Sigmoid colon (tissue), 7 donors: Measurements from ENCODE around the gene CACNA1C. TPM values are rescaled to one million over a fixed set of nuclear protein-coding genes. Genes with fewer than 3 reads are reported as not detected.

ENCODE experiments used
- DNase-seq: peaks from one replicate; pipeline ENCODE4 v3.0.0-alpha.2; 2019
- H3K27ac ChIP-seq, 4 donors: fragments of 200-600 bp; sonication (generic); one replicate each; pipeline ENCODE4 v1.5.1; 2016 to 2019; ENCODE audit warnings: mild to moderate bottlenecking in 1 of 4
- H3K27me3 ChIP-seq, 3 donors: fragments of 200-600 bp; sonication (generic); one replicate each; pipeline ENCODE4 v1.5.1; 2019; ENCODE audit warnings: mild to moderate bottlenecking in 1 of 3
- H3K36me3 ChIP-seq, 4 donors: fragments of 200-600 bp; sonication (generic); one replicate each; pipeline ENCODE4 v1.5.1; 2016 to 2019
- H3K4me1 ChIP-seq, 4 donors: fragments of 200-600 bp; sonication (generic); one replicate each; pipeline ENCODE4 v1.5.1; 2017 to 2019
- H3K4me3 ChIP-seq, 4 donors: fragments of 200-600 bp; sonication (generic); one replicate each; pipeline ENCODE4 v1.5.1; 2017 to 2019; ENCODE audit warnings: mild to moderate bottlenecking in 2 of 4, moderate library complexity in 1 of 4
- H3K9me3 ChIP-seq, 4 donors: fragments of 200-600 bp in 3 of 4; sonication (generic) in 3 of 4; one replicate each; pipeline versions ENCODE4 v1.5.1 to v1.6.1; 2013 to 2019
- EP300 ChIP-seq, 4 donors: sonication (generic); formaldehyde crosslinking; IDR thresholded peaks; one replicate each; pipeline ENCODE4 v1.6.1; 2017; ENCODE audit warnings: antibody characterized with exemption in 4 of 4
- POLR2A ChIP-seq, 2 donors: fragments of 450-650 bp; IDR thresholded peaks; one replicate each; pipeline ENCODE4 v1.6.1; 2016; ENCODE audit warnings: antibody characterized with exemption in 2 of 2, mild to moderate bottlenecking in 2 of 2, moderate library complexity in 2 of 2
- POLR2AphosphoS5 ChIP-seq, 4 donors: sonication (generic); formaldehyde crosslinking; IDR thresholded peaks; one replicate each; pipeline ENCODE4 v1.6.1; 2017; ENCODE audit warnings: antibody characterized with exemption in 4 of 4
- WGBS, 2 donors: extraction: QIAGEN DNeasy Blood & Tissue Kit; methylation state at CpG; one replicate each; pipeline ENCODE4 v1.1.7; 2013; 5-methylcytosine and 5-hydroxymethylcytosine counted together
- intact Hi-C: fragments of 100-400 bp; cut with DNase I; formaldehyde crosslinking; loops from one replicate; pipeline ENCODE4 v1.15.1; 2023
- polyA plus RNA-seq, 3 donors: library from polyadenylated mRNA; stranded (reverse); fragments of 200-250 nt; gene quantifications; one replicate each; pipeline ENCODE4 v1.2.3, GENCODE V29; 2013
- total RNA-seq, 4 donors: library from RNA; depleted of rRNA; stranded (reverse); fragments of >200 nt; gene quantifications; one replicate each; pipeline ENCODE4 v1.1.0, GENCODE V29; 2016
- TF ChIP-seq, protein P1 (sequence below), 4 experiments: fragments of 450-650 bp in 3 of 4; fragments of 200-600 bp in 1 of 4; IDR thresholded peaks; one replicate each; pipeline ENCODE4 v1.5.1; 2016 to 2019; ENCODE audit warnings: antibody characterized with exemption in 4 of 4, mild to moderate bottlenecking in 3 of 4, moderate library complexity in 2 of 4
- donor health status: healthy with polysubstance abuse.
- donor health status: Bipolar disorder and iron deficiency.
- donor health status: healthy.

The CACNA1C gene
- total and polyA plus RNA-seq, 7 donors: 0.46 to 213 (median 62.0) TPM

DNA sequence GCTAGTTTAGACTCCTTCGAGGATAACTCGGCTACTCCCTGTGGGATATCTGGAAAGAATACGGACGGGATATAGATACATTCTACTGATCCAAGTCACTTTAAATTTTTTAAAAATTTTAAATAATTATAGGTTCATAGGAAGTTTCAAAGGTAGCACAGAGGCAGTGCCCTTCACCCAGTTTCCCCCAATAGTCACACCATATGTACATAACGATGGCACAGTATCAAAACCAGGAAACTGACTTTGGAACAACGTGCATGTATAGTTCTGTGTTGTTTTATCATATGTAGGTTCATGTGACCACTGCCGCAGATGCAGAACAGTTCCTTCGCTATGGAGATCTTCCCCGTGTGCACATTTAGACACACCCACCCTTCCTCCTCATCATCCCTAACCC is 352.3 kb downstream of the CACNA1C start:
- H3K4me1 ChIP-seq: peaks cover 0 to 59% (median 48%) of the 10 kb centered on the region in 4 donors
- WGBS, 2 donors: 85 to 93% methylated on average over 9 of the region's 9 CpGs
- H3K36me3 ChIP-seq: no peaks in the 10 kb centered on the region
- H3K9me3 ChIP-seq: no peaks in the 10 kb centered on the region
- DNase-seq: no peak
- TF ChIP-seq POLR2A (IDR thresholded peaks at IDR 0.05): no peak
- no peak for TF ChIP-seq EP300 (IDR thresholded peaks at IDR 0.05)
- TF ChIP-seq, protein P1, sequence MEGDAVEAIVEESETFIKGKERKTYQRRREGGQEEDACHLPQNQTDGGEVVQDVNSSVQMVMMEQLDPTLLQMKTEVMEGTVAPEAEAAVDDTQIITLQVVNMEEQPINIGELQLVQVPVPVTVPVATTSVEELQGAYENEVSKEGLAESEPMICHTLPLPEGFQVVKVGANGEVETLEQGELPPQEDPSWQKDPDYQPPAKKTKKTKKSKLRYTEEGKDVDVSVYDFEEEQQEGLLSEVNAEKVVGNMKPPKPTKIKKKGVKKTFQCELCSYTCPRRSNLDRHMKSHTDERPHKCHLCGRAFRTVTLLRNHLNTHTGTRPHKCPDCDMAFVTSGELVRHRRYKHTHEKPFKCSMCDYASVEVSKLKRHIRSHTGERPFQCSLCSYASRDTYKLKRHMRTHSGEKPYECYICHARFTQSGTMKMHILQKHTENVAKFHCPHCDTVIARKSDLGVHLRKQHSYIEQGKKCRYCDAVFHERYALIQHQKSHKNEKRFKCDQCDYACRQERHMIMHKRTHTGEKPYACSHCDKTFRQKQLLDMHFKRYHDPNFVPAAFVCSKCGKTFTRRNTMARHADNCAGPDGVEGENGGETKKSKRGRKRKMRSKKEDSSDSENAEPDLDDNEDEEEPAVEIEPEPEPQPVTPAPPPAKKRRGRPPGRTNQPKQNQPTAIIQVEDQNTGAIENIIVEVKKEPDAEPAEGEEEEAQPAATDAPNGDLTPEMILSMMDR (IDR thresholded peaks at IDR 0.05): no peak
- no peak for TF ChIP-seq POLR2AphosphoS5 (IDR thresholded peaks at IDR 0.05)
- no peaks in the 10 kb centered on the region for H3K27me3 ChIP-seq
- intact Hi-C loops: no loop called here
- H3K4me3 ChIP-seq: no peak overlapping the region
- peak overlapping the region in 2 of 4 donors; percentile 80 to 87 for H3K27ac ChIP-seq

DNA sequence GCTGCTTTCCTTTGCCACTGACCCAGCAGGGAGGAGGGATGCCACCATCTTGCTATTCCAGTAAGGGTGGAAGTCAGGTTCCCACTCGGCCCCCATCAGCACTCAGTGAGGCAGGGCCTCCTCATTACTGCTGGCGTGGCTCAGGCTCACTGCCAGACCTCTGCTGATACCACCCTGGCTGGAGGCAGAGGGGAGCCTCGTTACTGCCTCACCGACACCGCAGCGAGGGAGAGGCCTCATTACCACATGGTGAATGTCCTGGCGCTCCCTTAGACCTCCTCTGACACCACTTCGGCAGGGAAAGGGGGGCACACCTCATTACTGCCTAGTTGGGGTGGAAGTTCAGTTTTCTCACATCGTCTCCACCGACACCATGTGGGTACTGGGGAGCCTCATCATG is 354.1 kb downstream of the CACNA1C start:
- H3K27ac ChIP-seq: peak overlapping the region in 2 of 4 donors; percentile 45 to 47
- WGBS, 2 donors: 90 to 92% methylated on average over 10 of the region's 10 CpGs

DNA sequence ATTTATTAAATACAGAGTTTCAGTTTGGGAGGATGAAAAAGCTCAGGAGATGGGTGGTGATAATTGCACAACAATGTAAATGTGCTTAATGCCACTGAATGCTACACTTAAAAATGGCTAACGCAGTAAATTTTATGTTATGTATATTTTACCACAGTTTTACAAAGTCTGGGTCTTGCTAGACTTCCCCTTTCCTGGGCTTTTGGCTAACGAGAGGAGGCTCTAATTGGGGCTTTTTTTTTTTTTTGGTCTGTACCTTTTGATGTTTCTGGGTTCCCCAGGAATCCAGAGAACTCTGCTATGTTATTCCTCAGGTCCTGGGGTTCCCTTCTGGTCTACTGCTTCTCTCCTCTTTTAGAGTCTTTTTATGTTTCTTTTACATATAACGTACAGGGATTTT is 355.5 kb downstream of the CACNA1C start:
- 57 to 64% methylated on average over 3 of the region's 3 CpGs for WGBS, 2 donors
- no peaks in the 10 kb centered on the region for H3K27me3 ChIP-seq

More for the DNA sequence above, 354.1 kb downstream of the CACNA1C start:
- Histone ChIP-seq H3K36me3 (no peaks in the 10 kb centered on the region), H3K4me1 (peaks cover 0 to 64% (median 53%) of the 10 kb centered on the region in 4 donors), H3K4me3 (no peak overlapping the region), H3K9me3 (no peaks in the 10 kb centered on the region), H3K27me3 (no peaks in the 10 kb centered on the region)
- no peak for TF ChIP-seq POLR2A (IDR thresholded peaks at IDR 0.05)
- TF ChIP-seq, protein P1 (IDR thresholded peaks at IDR 0.05): no peak
- TF ChIP-seq POLR2AphosphoS5 (IDR thresholded peaks at IDR 0.05): no peak
- no peak for TF ChIP-seq EP300 (IDR thresholded peaks at IDR 0.05)
- intact Hi-C loops: no loop called here
- peak; percentile 59 for DNase-seq

DNA sequence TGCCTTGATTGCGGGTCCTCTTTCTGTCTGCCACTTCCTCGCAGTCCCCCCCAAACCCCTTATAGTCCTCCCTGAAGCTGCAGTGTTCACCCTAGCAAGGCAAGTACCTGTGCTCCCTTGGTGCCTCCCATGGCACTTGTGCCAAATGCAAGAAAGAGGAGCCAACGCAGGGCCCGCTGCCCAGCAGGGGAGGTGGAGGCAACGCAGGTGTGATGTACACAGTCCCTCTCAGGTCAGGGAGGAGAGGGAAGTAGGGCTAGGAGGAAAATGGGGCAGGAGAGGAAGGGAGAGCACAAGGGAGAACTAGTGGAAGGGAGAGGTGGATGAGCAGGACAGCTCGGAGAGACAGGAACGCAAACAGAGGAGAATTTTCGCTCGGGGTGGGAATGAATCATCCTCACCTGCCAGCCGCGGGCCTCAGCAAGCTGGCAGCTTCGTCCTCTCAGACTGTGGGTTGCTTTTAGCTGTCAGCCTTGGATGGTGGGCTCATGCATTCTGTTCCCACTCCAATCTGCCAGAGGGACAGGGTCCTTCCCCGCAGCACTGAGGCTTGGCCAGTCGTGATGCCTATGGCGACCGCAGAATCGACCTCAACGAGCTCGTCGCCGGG is 357.0 kb downstream of the CACNA1C start:
- H3K36me3 ChIP-seq: no peaks in the 10 kb centered on the region
- intact Hi-C loops: no loop called here
- peaks cover 0 to 60% (median 48%) of the 10 kb centered on the region in 4 donors for H3K4me1 ChIP-seq
- 90 to 93% methylated on average over 21 of the region's 21 CpGs for WGBS, 2 donors
- H3K27ac ChIP-seq: peak overlapping the region in 3 of 4 donors; percentile 38 to 94 (median 71)
- no peaks in the 10 kb centered on the region for H3K9me3 ChIP-seq
- DNase-seq: peak; percentile 56
- no peak for TF ChIP-seq POLR2AphosphoS5 (IDR thresholded peaks at IDR 0.05)
- TF ChIP-seq, protein P1 (IDR thresholded peaks at IDR 0.05): no peak
- TF ChIP-seq EP300 (IDR thresholded peaks at IDR 0.05): no peak
- no peak for TF ChIP-seq POLR2A (IDR thresholded peaks at IDR 0.05)
- H3K27me3 ChIP-seq: no peaks in the 10 kb centered on the region
- no peak overlapping the region for H3K4me3 ChIP-seq

More for the DNA sequence above, 355.5 kb downstream of the CACNA1C start:
- Histone ChIP-seq H3K9me3 (no peaks in the 10 kb centered on the region), H3K36me3 (no peaks in the 10 kb centered on the region), H3K27ac (no peak overlapping the region), H3K4me3 (no peak overlapping the region), H3K4me1 (peaks cover 0 to 58% (median 48%) of the 10 kb centered on the region in 4 donors)
- intact Hi-C loops: no loop called here
- no peak for TF ChIP-seq POLR2A (IDR thresholded peaks at IDR 0.05)
- TF ChIP-seq, protein P1 (IDR thresholded peaks at IDR 0.05): no peak
- no peak for TF ChIP-seq POLR2AphosphoS5 (IDR thresholded peaks at IDR 0.05)
- TF ChIP-seq EP300 (IDR thresholded peaks at IDR 0.05): no peak
- no peak for DNase-seq
